LNCaP clone FGC (cell line): ENCODE measurements around the gene PLA1A.
"Not testable (repeated sequence)": the region's sequence is repeated elsewhere in the genome, so short reads cannot be mapped to it uniquely, and the experiment has no call there.

Experiments used
- DNase-seq: peaks from one replicate; pipeline ENCODE4 v3.0.0-alpha.2; 2011; ENCODE audit warnings: low read depth
- H3K4me3 ChIP-seq: 2 replicates; pipeline ENCODE4 v1.5.1; 2011; ENCODE audit warnings: mild to moderate bottlenecking, low read depth, low read length, control low read depth
- TF ChIP-seq, protein P1 (sequence below): IDR thresholded peaks from 2 replicates; pipeline ENCODE4 v1.5.1; 2012; ENCODE audit warnings: mild to moderate bottlenecking; ENCODE audit not compliant: control insufficient read depth, insufficient read depth; ENCODE audit errors: extremely low read depth

Gene PLA1A

DNA sequence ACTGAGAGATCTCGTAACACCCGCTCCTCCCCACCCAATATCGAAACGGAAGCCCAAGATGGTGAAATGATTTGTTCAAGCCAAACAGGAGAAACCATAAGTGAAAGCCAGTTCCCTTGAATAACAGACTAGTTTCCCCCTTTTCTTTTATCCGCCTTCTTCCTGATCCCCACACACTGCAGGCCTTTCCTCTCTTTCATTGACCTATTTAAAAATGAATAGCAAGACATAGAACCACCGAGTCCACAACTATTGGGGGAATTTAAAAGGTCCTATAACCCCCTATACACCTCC is 79.9 kb downstream of the PLA1A start:
- DNase-seq, result no peak
- TF ChIP-seq, protein P1, sequence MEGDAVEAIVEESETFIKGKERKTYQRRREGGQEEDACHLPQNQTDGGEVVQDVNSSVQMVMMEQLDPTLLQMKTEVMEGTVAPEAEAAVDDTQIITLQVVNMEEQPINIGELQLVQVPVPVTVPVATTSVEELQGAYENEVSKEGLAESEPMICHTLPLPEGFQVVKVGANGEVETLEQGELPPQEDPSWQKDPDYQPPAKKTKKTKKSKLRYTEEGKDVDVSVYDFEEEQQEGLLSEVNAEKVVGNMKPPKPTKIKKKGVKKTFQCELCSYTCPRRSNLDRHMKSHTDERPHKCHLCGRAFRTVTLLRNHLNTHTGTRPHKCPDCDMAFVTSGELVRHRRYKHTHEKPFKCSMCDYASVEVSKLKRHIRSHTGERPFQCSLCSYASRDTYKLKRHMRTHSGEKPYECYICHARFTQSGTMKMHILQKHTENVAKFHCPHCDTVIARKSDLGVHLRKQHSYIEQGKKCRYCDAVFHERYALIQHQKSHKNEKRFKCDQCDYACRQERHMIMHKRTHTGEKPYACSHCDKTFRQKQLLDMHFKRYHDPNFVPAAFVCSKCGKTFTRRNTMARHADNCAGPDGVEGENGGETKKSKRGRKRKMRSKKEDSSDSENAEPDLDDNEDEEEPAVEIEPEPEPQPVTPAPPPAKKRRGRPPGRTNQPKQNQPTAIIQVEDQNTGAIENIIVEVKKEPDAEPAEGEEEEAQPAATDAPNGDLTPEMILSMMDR, result no peak
- H3K4me3 ChIP-seq, result peak overlapping the region; percentile 70

DNA sequence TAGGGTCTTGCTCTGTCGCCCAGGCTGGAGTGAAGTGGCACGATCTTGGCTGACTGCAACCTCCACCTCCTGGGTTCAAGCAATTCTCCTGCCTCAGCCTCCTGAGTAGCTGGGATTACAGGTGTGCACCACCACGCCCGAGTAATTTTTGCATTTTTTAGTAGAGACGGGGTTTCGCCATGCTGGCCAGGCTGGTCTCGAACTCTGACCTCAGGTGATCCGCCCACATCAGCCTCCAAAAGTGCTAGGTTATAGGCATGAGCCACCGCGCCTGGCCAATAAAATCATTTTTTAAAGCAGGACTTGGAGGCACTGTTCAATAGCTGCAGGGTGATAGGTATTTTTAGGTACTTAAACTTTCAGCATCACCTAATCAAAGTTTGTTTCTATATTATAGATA is 80.5 kb downstream of the PLA1A start:
- not testable (repeated sequence) for H3K4me3 ChIP-seq, DNase-seq
